Mesenteric fat pad (tissue), 1 donor: ENCODE data around the gene FAT3. TPM values are rescaled to one million over a fixed set of nuclear protein-coding genes. Genes with fewer than 3 reads are reported as not detected.

ENCODE experiments used
- DNase-seq: peaks from one replicate; pipeline ENCODE4 v3.0.0-alpha.2; 2020; ENCODE audit warnings: low spot score
- total RNA-seq: library from RNA; stranded (reverse); fragmentation: NEBNext Ultra II Directional; extraction: Animal tissue kit (Norgen Biotek cat#: 25700); gene quantifications from one replicate; pipeline ENCODE4 v1.2.1, GENCODE V29; 2021
- donor health status: DM: yes; HTN: yes; CAD: no.

Gene FAT3
- total RNA-seq, 1 donor from 2014 or later, result 0.45 TPM

DNA sequence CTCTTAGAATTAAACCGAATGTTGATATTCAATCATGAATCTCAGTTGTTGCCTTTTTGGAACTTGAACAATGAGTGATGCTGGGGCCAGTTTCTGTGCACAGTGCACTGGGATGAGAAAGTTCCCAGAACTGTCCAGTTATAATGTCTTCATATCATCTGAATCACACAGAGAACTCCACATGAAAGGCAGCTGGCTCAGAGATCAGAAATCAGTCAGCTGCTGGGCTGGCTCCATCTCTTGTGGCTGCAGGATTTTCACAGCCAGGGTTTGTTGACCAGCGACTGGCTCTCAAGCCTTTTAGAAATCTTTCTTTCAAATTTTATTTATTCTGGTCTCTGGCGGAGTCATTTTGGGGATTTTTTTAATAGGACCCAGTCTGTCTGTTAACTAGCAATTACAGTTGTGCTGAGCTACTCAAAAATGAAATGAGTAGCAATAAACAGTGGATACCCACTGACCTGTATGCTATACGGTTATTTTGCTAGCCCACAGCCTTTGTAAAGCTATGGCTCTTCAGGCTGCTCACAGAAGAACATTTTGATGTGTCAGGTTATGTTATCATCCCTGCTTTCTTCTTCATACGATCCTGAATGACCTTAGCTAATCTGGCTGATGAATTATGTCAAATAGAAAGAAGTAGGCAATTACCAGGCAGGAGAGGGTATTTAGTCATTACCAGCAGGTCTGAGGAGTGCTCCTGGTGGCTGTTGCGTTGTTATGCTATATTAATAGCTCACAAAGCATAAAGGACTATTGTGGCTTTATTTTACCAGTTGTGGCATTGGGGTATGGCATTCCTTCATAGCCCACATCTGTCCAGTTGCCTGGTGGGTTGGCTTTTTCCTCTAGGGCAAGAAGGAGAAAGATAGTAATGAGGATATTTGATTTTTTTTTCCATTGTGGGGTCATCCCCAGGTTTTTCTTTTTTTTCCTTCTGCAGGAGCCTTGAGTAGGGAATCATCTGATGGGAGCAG is 3.6 kb downstream of the FAT3 start:
- no peak for DNase-seq

DNA sequence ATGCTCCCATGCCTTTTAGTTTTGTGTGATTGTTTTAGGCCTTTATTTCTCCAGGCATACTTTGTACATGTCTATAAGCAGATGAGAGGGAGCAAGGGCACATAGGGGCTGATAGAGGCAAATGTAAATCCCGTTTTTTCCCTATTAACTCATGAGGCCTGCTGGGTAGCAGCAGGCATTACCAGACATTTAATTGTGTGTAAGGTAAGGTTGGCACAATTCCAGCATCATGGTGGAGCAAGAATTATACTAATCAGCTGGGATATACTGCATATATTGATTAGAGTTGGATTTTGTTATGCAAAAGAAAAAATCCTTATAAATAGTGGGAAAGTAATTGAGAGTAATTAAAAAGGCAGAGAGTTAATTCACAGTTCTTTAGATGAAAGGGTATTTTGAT is 12.2 kb downstream of the FAT3 start:
- DNase-seq, result no peak

DNA sequence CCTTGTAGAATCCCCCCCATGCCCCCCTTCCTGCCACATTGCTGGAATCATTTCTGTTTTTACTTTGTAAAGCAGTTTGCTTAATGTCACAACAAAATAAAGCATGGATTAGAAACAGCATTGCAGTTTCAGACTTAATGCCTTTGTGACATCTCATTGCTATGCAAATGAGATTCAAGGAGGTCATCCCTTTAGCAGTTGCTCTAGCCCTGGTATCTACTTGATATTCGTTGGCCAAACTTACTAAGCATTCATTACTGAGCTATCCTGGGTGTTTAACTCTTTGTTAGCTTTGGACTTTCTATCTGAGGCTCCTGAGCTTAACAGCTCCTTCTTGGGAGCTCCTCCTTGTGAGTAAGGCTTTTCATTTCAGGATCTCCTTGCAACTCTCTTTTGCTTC is 16.3 kb downstream of the FAT3 start:
- no peak for DNase-seq

DNA sequence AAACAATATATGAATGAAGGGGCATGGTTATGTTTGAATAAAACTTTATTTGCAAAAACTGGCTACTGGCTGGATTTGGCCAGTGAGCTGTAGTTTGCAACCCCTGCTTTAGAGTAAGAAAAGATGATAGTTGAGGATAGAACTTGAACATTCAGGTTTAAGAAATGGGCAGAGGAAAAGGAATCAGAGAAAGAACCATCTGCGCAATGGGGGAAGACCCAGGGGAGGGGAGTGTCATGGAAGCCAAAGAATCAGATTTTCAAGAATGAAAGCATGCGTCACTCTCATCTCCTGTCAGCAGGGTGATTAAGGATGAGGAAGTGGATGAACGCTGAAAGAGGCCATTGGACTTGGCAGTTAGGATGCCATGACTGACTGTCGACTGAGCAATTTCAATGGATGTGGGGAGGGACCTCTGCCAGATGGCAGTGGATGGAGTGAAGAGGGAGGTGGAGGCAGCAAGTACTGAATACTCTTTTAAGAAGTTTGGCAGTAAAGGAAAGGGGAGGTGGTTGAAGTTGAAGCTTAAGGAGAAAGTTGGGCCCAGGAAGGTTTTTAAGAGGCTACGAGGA is 21.2 kb downstream of the FAT3 start:
- no peak for DNase-seq

DNA sequence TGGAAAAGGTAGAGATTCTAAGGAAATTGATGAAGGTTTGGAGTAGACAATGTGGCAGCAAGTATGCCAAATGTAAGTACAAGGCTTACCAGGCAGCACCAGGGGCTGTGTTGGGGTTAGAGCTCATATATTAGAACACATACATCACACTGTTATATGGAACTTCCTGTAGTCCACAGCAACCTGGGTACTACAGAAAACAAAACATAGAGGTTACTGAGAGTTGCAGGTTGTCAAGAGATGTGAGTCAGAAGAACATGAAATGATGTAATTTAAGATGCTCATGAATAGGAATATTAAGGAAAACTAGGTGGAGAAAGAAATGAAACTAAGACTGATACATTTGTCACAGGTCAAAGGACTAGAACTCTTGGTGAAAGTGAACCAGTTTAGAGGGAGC is 22.0 kb downstream of the FAT3 start:
- DNase-seq, result no peak

DNA sequence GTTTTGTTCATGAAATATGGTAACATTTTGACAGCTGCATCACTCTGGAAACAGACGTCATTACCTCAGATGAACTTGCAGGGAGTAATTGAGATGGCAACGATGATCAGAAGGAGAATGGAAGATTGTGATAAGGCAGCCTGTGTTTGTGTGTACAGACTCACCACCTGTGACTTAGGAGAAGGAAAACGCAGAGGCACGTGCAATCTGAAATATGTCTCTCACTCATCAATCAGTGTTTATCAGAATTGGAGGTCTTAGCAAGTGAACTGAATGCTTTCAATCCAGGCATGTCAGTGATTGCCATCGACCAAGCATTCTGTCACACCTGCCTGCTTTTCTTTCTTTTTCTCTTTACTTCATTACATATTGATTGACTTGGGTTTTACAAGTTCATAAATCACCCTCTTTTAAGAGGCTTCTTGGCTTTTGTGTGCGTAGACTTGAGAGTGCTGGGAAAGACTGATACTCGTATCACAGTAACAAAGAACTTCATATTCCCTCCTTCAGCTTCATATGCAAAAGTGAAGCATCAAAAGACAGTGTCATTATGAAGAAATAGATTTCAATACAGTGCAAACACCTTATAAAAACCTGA is 24.6 kb downstream of the FAT3 start:
- DNase-seq, result no peak

DNA sequence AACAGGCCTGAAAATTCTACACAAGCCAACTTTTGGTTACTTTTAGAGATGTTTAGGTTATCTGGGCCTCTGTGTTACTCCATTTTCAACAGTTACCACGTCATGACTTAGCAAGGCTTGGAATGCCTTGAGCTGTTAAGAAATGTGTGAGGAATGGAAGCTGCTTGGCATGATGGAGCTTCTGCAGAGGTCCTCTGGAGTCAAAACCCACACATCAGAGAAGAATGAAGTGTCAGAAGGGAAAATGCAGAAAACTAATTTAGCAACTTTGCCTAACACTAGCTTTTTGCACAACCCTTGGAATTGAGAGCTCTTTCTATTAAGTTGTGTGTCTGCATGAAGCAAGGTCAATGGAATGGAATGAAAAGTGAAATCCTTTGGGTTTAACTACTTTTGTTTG is 27.4 kb downstream of the FAT3 start:
- DNase-seq, result no peak

DNA sequence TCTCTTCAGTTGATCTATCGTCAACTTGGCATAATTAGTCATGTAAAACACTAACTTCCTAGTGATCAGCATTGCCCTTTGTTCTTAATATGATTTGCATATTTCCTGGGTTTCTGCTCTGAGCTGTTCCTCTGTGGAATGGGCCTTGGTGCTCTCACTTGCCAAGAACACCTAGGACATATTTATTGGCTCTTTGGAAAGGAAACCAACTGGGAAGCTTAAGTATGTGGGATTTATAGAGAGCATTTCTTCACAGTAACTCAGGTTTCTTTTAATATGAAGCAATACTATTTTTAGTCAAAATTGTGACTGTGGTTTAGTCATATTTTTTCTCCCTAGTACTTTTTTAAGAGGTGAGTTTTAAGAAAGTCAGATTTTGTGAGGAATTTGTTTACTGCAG is 28.8 kb downstream of the FAT3 start:
- DNase-seq, result no peak

DNA sequence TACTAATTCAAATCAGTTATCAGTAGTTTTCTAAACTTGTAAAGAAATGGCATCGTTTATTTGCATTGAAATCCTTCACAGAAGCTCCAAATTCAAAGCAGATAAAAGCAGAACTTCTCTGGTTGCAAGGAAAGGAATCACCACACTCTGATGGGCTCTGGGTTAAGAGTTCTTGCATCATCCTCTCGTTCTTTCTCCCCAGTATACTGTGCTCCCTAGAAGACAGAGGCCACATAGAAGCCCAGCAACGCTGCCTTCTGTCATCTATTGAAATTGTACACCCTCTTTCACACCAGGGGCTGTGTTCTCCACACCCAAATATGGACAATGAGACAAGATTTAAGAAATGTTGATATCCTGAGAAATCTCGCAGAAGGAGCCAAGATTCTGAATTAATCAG is 29.3 kb downstream of the FAT3 start:
- DNase-seq, result no peak

DNA sequence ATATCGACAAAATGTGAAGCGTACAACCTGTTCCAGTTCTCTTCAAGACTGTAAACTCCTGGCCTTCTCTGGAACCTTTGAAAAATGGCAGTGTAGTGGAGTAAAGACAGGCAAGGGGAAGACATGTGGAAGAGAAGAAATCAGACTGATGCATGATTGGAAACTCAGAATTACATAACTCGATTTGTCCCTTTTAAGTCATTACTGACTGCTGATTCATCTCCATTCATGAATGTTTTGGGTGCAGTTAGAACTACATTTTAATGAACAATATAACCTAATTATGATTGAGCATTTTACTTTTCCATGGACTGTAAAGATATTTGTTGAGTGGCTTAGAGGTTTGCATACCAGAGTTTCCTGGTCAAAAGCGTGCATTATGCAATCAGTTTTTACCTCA is 32.9 kb downstream of the FAT3 start:
- no peak for DNase-seq

DNA sequence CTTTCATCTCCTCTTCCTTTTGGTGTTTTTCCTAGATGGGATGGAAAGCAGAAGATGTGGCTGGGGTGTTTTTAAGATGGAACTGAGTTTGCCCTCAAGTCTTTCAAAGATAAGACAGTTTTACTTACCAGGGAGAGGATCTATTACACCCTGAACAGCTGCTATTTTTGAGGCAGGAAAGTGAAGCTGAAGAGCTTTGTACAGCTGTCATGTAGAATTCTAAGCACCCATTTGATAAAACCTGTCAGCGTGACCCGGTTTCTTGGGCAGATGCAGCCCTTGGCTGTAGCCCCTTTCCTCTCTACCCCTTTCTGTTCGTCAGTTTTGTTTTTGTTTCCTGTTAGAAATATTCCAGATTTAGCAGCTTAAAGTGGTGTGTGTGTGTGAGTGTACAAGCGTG is 35.2 kb downstream of the FAT3 start:
- no peak for DNase-seq

DNA sequence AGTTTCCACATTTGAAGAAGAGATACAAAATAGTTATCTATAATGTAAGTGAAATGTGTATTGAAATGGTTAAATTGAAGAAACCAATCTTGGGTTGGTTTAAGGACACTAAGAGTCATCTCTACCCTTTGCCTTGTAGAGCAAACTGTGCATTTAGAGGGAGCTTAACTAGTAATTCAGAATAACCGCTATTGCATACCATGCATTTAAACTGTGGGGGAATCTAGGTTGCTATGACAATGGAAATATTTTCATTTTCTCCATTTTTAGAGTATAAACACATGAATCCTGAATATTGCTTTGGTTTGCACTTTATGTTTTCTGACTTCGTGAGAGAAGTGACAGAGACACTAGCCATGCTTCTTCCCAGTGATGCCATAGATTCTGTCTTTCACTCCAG is 39.7 kb downstream of the FAT3 start:
- no peak for DNase-seq

DNA sequence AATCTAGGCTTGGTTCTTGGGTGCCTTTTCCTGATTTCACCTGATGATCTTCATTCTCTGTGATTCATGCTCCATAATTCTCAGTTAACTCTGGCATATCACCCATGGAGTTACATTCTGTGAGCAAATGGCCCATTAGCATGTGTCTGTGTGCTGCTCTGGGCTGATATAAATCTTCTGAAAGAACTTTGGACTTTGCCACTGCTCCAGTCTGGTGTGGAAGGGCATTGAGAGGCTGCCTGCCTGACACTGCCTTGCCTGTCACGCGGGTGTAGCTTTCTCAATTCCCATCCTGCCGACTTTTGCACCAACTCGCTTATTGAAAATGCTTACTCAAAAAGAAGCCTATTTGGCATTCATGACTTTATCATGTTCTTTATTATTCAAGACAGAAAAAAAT is 42.2 kb downstream of the FAT3 start:
- DNase-seq, result no peak

DNA sequence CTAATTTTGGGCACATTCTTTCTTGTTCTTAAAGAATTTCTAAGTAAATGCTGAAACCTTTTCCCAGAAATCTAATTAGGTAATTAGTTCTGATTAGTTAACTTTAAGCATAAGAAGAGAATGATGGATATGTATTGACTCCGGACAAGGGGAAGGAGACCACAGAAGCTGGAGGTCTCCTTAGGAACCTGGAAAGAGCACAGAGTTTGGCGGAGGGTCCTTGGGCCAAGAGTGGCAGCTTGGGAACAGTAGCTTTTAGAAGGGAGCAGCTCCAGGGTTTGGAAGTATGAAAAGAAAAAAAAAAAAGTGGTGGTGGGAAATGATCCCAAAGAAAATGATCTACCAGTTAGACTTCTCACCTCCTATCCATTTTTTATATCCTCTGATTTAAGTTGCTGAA is 42.7 kb downstream of the FAT3 start:
- no peak for DNase-seq

DNA sequence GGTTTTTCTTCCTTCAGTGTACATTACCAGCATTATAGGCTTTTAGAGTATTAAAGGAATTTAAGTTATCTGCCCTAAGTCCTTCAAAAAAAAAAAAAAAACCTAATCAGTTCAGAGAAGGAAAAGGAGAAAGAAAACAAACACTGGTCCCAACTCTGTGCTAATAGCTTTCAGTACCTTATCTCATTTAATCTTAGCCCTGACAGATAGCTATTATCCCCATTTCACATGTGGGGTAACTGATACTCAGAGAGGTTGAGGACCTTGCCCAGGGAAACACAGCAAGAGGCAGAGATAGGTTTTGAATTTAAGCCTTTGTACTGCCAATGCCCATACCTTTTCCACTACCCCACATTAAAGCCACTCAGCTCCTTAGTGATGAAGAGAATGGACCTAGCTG is 43.4 kb downstream of the FAT3 start:
- DNase-seq, result no peak

DNA sequence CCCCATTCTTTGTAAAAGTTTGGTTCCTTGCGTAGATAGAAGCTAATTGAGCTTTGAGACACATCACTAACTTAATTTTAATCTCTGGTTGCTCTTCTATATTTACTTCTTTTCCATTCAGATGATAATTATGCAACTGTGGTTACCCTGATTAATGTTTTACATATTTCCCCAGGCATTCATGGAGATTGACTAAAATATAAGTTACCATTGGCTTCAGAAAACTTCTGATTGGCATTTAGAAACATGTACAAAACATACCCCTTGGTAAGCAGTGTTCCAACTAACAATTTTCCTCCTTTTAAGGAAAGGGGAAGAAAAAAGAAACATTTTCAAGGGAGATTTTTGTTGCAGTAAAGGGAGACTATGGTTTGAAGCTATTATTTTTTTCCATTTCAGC is 43.9 kb downstream of the FAT3 start:
- DNase-seq, result no peak

DNA sequence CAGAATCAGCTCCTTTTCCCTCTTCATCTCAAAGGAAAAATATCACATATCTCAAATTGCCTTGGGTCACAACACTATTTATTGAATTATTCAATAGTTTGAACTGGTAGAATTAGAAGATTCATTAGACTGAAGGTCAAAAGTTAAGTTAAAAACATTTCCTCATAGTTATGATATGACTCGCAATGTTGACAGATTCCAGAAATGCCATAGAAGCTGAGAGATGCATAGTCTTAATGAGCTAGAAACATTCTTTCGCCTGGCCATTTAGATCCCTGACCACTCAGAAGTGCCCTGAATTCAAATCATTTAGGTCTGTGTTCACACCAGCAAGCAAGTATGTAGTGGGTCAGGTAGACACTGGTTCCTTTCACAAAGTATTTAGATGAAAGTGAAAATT is 44.4 kb downstream of the FAT3 start:
- DNase-seq, result no peak

DNA sequence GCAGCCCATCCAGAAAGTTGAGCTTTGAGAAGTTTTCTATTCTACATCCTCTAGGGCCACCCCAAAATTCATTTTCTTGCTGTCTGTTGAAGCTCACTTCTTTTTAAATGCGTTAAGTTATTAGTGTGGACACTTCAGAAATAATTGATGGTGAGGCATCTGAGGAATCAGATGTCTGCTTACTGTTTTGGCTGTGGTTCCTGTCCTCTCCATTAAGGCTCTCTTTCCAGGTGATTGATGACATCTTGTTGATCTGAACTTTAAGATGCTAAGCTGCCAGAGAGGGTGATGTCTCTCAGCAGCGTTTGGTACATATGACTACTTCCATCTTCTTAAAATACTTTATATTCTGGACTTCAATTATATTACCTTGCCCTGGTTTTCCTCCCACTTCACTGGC is 45.2 kb downstream of the FAT3 start:
- no peak for DNase-seq

DNA sequence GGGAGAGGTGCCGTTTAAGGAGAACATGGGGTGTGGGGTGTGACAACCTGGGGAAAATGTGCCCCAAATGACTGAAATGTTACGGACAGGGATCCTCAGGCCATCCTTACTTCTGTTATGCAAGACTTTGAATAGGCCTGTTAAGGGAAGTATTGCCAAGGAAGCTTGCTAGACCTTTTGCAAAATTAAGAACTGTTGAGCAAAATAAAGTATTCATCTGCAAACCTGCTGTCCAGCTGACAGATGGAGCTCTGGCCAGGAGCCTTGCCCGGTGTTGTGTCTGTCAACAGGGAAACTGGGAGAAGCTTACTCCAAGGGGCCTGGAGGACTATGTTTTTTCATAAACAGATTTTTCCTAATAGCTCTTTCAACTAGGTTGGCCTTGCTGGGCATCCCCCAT is 48.0 kb downstream of the FAT3 start:
- no peak for DNase-seq
